Placental epithelial cell (primary cell): ENCODE results near the gene IZUMO3. TPM values are rescaled to one million over a fixed set of nuclear protein-coding genes. Genes with fewer than 3 reads are reported as not detected.

Experiments used
- total RNA-seq: library from RNA; depleted of rRNA; stranded (reverse); fragments of >200 nt; gene quantifications from 2 replicates; pipeline ENCODE4 v1.2.3, GENCODE V29; 2012

Gene IZUMO3, protein sequence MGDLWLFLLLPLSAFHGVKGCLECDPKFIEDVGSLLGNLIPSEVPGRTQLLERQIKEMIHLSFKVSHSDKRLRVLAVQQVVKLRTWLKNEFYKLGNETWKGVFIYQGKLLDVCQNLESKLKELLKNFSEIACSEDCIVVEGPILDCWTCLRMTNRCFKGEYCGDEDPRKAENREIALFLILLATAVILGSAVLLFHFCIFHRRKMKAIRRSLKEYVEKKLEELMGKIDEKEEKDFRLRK
- not detected in 2 replicates for total RNA-seq

GRCh38 chr9:24545847-24546522 lies at the start of gene IZUMO3:
TSS of gene IZUMO3 (minus strand) at chr9:24545897. CDS start at chr9:24545649, 248 bp downstream.

